HG02870 (cell line): ENCODE results near the gene BMI1.
"Not testable (repeated sequence)": the region's sequence is repeated elsewhere in the genome, so short reads cannot be mapped to it uniquely, and the experiment has no call there.

ENCODE experiments used
- ATAC-seq: cut with Tn5 transposase; IDR thresholded peaks from one replicate; pipeline ENCODE4 v1.9.1; 2021; ENCODE audit warnings: mild to moderate bottlenecking, moderate library complexity; ENCODE audit not compliant: unreplicated experiment

BMI1 gene

GRCh38 chr10:22338931-22339330 is 18.0 kb downstream of the BMI1 start:
- no peak for ATAC-seq

GRCh38 chr10:22339761-22340328 is 18.9 kb downstream of the BMI1 start:
- peak; percentile 0 for ATAC-seq

GRCh38 chr10:22340329-22341189 is 19.7 kb downstream of the BMI1 start:
- ATAC-seq = peak; percentile 47

GRCh38 chr10:22341190-22341925 is 20.5 kb downstream of the BMI1 start:
- ATAC-seq = peak; percentile 15

- ATAC-seq = no peak
These were observed 21.0 kb downstream of the BMI1 start for GRCh38 chr10:22341926-22342196.

GRCh38 chr10:22342421-22342820 is 21.5 kb downstream of the BMI1 start:
- no peak for ATAC-seq

- no peak for ATAC-seq
These were observed 22.8 kb downstream of the BMI1 start for GRCh38 chr10:22343731-22344130.

GRCh38 chr10:22344249-22344648 is 23.4 kb downstream of the BMI1 start:
- ATAC-seq = no peak

- no peak for ATAC-seq
These were observed 23.9 kb downstream of the BMI1 start for GRCh38 chr10:22344781-22345300.

- ATAC-seq = no peak
These were observed 24.6 kb downstream of the BMI1 start, which contains the start of gene SPAG6 for GRCh38 chr10:22345301-22346095. Gene SPAG6, plus strand, starts transcription at chr10:22345496. Its CDS starts 116 bp downstream, at chr10:22345612.

GRCh38 chr10:22346096-22346661 is 25.3 kb downstream of the BMI1 start:
- no peak for ATAC-seq

- no peak for ATAC-seq
These were observed 28.9 kb downstream of the BMI1 start for GRCh38 chr10:22349755-22350154.

- no peak for ATAC-seq
These were observed 30.3 kb downstream of the BMI1 start for GRCh38 chr10:22351131-22351703.

- ATAC-seq = no peak
These were observed 35.5 kb downstream of the BMI1 start for GRCh38 chr10:22356324-22356873.

GRCh38 chr10:22357770-22358169 is 36.9 kb downstream of the BMI1 start:
- not testable (repeated sequence) for ATAC-seq

GRCh38 chr10:22363305-22363704 is 42.4 kb downstream of the BMI1 start:
- ATAC-seq = no peak

- ATAC-seq = no peak
These were observed 43.7 kb downstream of the BMI1 start for GRCh38 chr10:22364407-22365140.

GRCh38 chr10:22365233-22365632 is 44.3 kb downstream of the BMI1 start:
- ATAC-seq = peak; percentile 53
